Ramos (cell line): Measurements from ENCODE around the gene WRAP73.

Experiments used
- in situ Hi-C: fragments of 300-500 bp; cut with MboI; formaldehyde crosslinking; loops from one replicate; pipeline ENCODE4 v1.14.3; 2022; ENCODE audit warnings: low sequenced_read_pairs; ENCODE audit not compliant: unreplicated experiment

Gene WRAP73

DNA sequence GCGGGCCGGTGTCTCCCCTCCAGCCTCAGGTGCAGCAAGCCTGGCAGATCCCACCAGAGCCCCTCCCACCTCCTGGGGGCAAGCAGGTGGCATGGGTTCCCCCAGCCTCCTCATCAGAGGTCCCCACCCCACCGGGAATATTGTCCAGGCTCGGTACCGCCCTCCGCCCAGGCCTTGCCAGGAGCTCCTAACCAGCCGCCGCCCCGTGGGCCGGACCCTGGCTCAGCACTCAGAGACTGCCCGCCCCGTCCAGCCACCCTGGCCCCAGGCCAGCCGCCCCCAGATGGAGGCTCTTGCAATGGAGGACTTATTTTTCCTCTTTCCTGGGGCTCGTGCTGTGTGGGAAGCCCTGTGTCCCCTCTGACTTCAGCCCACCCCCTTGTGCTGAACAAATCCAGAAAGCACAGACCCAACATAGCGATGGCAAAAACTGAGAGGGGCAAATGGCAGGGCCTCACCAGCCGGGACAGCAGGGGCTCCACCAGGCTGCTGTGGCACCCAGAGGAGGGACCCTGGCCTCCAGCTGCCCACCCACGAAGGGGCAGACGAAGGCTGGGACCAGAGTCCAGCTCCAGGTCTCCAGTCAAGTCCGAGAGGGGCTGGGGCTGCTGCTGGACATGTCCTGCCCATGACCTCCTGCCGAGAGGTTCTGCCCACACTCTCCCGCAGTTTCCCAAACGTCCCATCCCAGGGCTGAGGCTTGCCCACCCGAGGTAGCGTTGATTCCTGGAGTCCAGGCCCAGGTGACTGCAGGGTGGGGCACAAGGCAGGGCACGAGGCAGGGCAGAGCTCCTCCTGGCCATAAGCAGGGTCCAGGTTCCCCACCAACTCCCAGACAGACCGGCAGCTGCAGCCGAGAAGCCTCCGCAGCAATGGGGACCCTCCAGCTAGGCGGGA lies 46.1 kb downstream of the WRAP73 start:
- in situ Hi-C loops: no loop called here

- in situ Hi-C loops: no loop called here
Observed at GRCh38 chr1:3603156-3603555, 46.7 kb downstream of the WRAP73 start.

- in situ Hi-C loops: no loop called here
Observed at GRCh38 chr1:3602375-3602774, 47.5 kb downstream of the WRAP73 start.

DNA sequence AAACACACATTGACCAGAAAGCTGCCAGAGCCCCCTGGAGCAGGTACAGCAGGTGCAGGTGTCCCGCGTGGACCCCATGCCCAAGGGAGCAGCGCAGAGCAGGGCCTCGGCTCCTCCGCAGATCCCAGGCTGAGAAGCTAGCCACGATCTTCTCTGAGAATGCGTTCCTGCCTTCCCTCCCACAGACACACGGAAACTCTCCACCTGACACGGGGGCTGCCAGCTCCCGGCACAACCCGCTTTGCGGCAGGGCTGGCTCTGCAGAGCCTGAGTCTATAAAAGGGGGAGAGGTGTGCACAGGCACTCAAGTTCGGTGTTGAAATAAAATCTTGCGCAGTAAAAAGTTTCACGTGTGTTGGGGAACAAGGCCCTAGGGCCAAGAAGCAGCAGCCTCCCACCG lies 48.2 kb downstream of the WRAP73 start:
- in situ Hi-C loops: no loop called here

- in situ Hi-C loops: no loop called here
Observed at GRCh38 chr1:3600354-3600753, 49.5 kb downstream of the WRAP73 start.

- in situ Hi-C loops: no loop called here
Observed at GRCh38 chr1:3599816-3600215, 50.1 kb downstream of the WRAP73 start.

GRCh38 chr1:3599286-3599811 lies 50.6 kb downstream of the WRAP73 start:
- in situ Hi-C loops: no loop called here

DNA sequence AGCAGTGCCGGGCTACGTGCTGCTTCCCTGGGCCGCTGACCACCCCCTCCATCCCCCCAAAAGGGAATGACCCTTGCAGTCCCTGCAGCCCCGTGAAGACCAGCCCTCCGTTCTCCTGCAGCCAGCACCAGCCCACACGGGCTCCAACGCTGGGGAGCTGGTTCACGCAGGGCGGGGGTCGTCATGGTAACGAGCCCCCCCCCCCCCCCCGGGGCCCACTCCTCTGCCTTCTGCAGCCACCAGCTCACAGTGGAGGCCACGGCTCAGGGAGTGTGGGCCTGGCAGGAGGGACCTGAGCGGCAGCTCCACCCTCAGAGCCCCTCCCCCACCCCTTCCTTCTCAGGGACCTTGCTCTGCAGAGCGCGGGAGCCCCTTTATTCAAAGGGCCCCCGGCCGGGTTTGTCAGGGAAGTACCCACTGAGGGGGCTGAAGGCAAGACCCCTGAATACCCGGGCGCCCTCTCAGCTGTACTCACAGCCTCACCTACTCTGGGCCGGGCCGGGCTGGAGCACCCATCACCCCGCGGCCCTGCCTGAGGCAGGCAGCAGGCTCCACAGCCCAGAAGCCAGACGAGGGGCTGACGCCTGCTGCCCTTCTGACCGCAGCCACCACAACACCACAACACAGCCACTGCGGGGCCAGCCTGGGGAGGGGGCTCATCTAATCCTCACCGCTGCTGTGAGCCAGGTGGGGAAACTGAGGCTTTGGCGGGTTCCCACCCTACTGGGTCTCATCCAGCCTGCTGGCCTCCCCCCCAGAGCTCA lies 51.2 kb downstream of the WRAP73 start:
- in situ Hi-C loops: no loop called here

DNA sequence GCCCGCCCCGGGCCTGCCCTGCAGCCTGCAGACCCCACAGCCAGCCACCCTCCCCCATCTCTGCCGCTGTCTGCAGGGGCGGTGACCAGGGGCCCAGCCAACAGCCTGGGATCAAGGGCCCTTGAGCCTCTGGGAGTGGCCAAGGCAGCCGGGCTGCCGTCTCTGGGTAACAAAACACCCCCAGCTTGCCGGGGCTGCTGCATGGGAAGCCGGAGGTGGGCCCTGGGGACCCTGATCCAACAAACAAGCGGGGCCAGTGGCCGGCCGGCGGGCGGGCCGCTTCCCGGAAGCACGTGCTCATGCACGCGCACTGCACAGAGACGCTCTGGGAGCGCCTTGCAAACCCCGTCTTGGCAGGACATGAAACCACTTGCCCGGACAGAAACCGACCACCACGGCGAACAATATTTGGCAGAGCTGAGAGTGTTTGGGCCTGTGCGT lies 51.8 kb downstream of the WRAP73 start:
- in situ Hi-C loops: no loop called here

- in situ Hi-C loops: no loop called here
Observed at GRCh38 chr1:3597599-3597964, 52.3 kb downstream of the WRAP73 start.

- in situ Hi-C loops: no loop called here
Observed at GRCh38 chr1:3596663-3597598, 53.0 kb downstream of the WRAP73 start.

- in situ Hi-C loops: no loop called here
Observed at GRCh38 chr1:3595949-3596348, 54.0 kb downstream of the WRAP73 start.

DNA sequence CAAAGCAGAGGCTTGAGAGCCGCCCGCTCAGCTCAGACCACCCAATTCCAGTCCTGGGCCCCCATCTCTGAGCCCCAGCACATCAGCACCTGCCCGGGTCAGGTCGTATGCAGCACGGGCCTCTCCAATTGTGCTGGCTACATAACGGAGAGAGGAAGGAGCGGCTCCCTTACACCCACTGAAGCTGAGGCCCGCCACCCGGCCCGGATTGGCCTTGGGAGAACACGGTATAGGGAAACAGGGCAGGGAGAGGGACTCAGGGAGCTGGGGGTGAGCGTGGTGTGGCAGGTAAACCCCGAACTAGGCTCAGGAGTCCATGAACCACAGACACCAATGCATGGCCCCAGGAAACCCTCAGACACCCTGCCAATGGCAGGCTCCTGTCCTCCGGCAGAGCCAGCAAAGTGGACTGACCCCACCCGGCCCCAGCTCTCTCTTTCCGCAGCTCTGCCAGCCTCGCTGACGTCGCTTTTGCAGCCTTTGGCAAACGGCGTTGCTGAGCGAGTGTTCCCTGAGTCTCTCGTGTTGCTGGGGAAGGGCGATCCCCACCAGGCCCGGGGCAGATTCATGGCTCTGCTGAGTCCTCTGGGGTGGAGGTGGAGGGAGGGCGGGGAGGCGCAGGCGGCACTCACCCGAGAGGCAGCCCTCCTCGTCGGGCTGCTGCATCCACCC lies 55.1 kb downstream of the WRAP73 start:
- in situ Hi-C loops: no loop called here

DNA sequence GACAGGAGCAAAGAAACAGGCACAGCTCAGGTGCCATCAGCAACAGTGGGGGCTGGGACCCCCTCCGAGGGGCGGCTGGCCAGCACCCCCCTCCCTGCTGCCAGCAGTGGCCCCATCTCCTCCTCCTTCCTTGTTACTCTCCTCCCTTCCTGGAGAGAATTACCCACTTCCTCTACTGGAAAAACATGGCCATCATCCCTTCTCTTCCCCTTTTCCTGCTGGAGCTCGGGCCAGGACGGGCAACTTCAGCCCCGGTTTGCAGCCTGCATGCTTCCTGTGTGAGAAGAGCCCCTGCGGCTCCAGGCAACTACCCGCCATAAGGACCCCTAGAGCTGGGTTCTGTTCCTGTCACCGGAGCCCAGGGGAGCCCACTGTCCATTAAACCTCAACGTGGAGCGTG lies 56.2 kb downstream of the WRAP73 start:
- in situ Hi-C loops: no loop called here

GRCh38 chr1:3593334-3593733 lies 56.6 kb downstream of the WRAP73 start:
- in situ Hi-C loops: no loop called here

DNA sequence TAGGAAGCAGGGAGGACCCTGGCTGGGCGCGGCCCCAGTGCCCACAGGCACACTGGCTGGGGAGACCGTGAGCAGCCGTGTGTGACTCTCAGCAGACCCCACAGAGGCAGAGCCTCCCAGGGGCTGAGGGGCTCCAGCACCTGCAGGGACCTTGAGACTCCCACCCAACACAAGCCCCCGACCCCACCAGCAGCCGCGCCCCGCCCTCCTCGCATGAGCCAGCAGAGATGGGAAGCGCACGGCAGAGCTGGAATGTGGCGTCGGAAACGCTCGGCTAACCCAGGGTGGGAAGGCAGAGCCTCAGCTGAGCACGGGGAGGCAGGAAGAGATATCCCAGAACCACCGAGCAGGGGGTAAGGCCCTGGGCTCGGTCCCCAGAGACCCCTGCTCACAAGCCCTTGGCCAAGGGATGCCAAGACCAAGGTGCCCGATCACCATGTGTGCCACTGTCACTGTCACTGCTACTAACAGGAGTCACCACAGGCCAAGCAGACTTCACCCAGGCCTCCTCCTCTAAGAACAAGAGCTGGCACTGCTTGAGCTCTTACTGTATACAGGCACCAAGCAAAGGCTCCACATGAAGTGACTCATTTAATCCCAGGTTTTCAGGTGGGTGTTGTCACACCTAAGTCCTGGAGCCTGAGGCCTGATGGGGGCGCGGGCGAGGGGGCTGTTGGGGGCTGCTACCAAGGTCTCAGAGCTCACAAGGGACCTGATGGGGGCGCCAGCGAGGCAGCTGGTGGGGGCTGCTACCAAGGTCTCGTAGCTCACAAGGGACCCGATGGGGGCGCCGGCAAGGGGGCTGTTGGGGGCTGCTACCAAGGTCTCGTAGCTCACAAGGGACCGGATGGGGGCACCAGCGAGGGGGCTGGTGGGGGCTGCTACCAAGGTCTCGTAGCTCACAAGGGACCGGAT lies 58.7 kb downstream of the WRAP73 start:
- in situ Hi-C loops: no loop called here

DNA sequence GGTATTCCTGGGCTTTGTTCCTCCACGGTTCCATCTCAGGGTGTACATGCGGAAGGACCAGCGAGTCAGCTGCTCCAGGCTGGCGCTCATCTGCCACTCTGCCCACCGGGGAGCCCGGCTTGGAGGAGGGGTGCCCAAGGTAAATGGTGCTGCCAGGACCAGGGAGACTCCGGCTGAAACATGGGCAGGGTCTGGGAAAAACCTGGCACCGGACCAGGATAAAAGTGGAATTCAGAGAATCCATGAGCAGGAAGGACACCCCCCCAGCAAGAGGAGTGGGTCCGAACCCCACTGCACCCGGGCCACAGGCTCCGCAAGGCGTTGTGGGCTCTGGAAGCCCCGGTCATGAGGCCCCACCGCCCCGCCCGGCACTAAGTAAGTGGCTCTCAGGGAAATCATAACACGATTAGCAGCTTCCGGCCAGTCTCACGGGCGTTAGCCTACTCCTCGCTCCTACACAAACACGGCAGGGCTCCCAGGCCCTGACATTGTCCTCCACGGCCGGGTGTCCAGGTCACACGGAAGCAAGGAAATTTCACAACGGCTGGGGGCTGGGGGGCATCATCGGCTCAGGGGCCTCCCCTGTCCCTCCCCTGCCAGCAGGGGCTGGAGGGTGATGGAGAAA lies 59.7 kb downstream of the WRAP73 start:
- in situ Hi-C loops: no loop called here

- in situ Hi-C loops: no loop called here
Observed at GRCh38 chr1:3588395-3588794, 61.5 kb downstream of the WRAP73 start.
